Measurements from ENCODE around the gene PER3. TPM values are rescaled to one million over a fixed set of nuclear protein-coding genes. Genes with fewer than 3 reads are reported as not detected.

The PER3 gene
- total RNA-seq, 1 experiment from 2014 or later, result 9.0 TPM

DNA sequence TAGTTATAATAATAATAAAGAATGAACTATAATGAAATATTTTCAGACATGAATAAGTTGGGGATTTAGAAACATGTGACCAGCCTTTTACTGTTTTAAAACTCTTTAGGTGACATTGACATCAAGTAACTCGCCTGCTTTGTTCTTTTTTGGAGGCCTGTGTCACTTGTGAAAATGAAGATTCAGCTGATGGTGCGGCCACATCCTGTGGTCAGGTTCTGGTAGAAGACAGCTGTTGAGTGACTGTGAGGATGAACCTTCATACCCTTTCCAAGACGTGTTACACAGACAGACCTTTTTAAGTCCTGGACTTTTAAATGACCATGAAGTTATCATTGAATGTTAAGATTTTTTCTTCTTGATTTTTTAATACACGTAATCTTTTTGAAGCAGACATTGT is 58.4 kb downstream of the PER3 start:
- Histone ChIP-seq H3K14ac (ENCODE audit: insufficient read depth, low read length) (no peak overlapping the region), H4K20me1 (ENCODE audit: control insufficient read depth, insufficient read depth, insufficient read length) (no peaks in the 10 kb centered on the region), H3K27me3 (ENCODE audit: insufficient read depth, low read length) (no peaks in the 10 kb centered on the region), H3K27ac (ENCODE audit: insufficient read length, low read depth, low read length) (no peak overlapping the region), H2BK20ac (ENCODE audit: low read depth, low read length, poor library complexity, severe bottlenecking) (no peak overlapping the region), H3K4me1 (ENCODE audit: insufficient read depth, low read length) (no peaks in the 10 kb centered on the region), H3K23ac (ENCODE audit: insufficient read length, low read depth, low read length) (no peak overlapping the region), H3K56ac (ENCODE audit: insufficient read length, low read depth, low read length) (no peak overlapping the region), H3K18ac (ENCODE audit: insufficient read length, low read depth, low read length) (no peak overlapping the region), H3K4ac (ENCODE audit: low read depth, low read length) (no peak overlapping the region), H3K9me3 (ENCODE audit: control insufficient read depth, low read depth, low read length) (no peaks in the 10 kb centered on the region), H2AFZ (ENCODE audit: low read length) (no peak overlapping the region), H2BK120ac (ENCODE audit: low read depth, low read length, poor library complexity, severe bottlenecking) (no peak overlapping the region), H2BK15ac (ENCODE audit: low read depth, low read length) (no peak overlapping the region), H3K23me2 (ENCODE audit: insufficient read length, low read depth, low read length, poor library complexity, severe bottlenecking) (no peaks in the 10 kb centered on the region), H2BK5ac (ENCODE audit: insufficient read length, low read length) (no peak overlapping the region), H4K91ac (ENCODE audit: insufficient read length, low read depth, low read length) (no peak overlapping the region), H3K4me2 (ENCODE audit: insufficient read depth, insufficient read length, low read length) (no peak overlapping the region), H2BK12ac (ENCODE audit: insufficient read length, low read depth, low read length) (no peak overlapping the region), H3T11ph (ENCODE audit: low read length) (no peak overlapping the region), H3K9ac (ENCODE audit: extremely low read depth, insufficient read length, low read length) (no peak overlapping the region), H4K5ac (ENCODE audit: insufficient read length, low read depth, low read length) (no peak overlapping the region), H3K79me2 (ENCODE audit: insufficient read depth, low read length) (no peaks in the 10 kb centered on the region), H4K8ac (replicated peaks; ENCODE audit: insufficient read length, low read depth, low read length) (no peak overlapping the region), H2AK5ac (ENCODE audit: insufficient read length, low read length) (no peak overlapping the region), H3K79me1 (ENCODE audit: insufficient read depth, low read depth, low read length, poor library complexity, severe bottlenecking) (no peaks in the 10 kb centered on the region)
- Mint-ChIP-seq H3K27ac (no peak overlapping the region), H3K36me3 (ENCODE audit: insufficient read depth in 1 of 3, low read depth in 3 of 3) (peaks cover 24 to 31% (median 29%) of the 10 kb centered on the region in 3 experiments), H3K4me1 (no peaks in the 10 kb centered on the region), H3K9me3 (peaks cover 13 to 22% of the 10 kb centered on the region in 2 experiments), H3K27me3 (ENCODE audit: low read depth) (no peaks in the 10 kb centered on the region), H3K4me3 (no peak overlapping the region)
- no CpG with 5 or more reads among the region's 4 CpGs for WGBS (ENCODE audit: extremely low coverage, insufficient read length, low lambda C conversion rate)
- TF ChIP-seq, protein P1, sequence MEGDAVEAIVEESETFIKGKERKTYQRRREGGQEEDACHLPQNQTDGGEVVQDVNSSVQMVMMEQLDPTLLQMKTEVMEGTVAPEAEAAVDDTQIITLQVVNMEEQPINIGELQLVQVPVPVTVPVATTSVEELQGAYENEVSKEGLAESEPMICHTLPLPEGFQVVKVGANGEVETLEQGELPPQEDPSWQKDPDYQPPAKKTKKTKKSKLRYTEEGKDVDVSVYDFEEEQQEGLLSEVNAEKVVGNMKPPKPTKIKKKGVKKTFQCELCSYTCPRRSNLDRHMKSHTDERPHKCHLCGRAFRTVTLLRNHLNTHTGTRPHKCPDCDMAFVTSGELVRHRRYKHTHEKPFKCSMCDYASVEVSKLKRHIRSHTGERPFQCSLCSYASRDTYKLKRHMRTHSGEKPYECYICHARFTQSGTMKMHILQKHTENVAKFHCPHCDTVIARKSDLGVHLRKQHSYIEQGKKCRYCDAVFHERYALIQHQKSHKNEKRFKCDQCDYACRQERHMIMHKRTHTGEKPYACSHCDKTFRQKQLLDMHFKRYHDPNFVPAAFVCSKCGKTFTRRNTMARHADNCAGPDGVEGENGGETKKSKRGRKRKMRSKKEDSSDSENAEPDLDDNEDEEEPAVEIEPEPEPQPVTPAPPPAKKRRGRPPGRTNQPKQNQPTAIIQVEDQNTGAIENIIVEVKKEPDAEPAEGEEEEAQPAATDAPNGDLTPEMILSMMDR (conservative IDR thresholded peaks at IDR 0.05), result no peak
- no peak for DNase-seq

All from H9 (cell line).